ENCODE data around the gene ST3GAL4.

Gene ST3GAL4

DNA sequence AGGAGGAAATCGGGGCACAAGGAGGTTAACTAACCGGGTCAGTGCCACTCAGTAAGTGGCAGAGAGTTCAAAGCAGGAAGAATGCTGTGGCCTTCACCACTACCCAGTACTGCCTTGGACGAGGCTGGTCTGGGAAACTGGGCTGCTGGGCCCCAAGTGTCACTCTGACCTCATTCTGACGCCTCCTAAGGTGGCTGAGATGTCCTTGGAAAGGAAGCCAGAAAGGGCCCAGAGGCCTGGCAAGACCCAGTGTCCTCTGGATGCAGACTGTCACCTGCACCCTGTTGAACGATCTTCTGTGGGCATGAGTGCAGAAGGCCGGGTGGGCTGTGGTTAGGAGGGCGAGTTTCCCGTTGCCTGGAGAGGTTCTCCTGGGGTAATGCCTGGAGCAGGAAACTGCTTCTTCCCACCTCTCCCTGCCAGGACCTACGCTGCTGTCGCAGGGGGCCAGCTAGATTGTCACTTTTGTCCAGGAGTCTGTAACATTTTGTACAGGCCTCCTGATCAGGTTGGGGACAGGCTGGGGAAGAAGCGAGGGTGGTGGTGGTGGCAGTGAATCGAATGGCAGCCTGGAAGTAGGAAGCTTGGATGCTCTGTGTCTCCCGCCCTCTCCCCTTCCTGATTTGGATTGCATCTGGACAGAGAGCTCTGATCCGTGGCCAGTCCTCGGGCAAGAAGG, 105.1 kb downstream of the ST3GAL4 start:
- Histone ChIP-seq H3K27ac (ENCODE audit: low read depth, low read length) (no peak overlapping the region), H3K9ac (ENCODE audit: low read depth, low read length) (no peak overlapping the region), H3K36me3 (ENCODE audit: control insufficient read depth, insufficient read depth, low read length) (no peaks in the 10 kb centered on the region), H3K27me3 (ENCODE audit: control insufficient read depth, insufficient read depth, low read length) (no peaks in the 10 kb centered on the region), H3K4me3 (ENCODE audit: low read depth, low read length) (no peak overlapping the region), H3K4me1 (ENCODE audit: control insufficient read depth, insufficient read depth, low read length) (peaks cover 1% of the 10 kb centered on the region; the same call in 1 of the 2 replicates), H3K9me3 (ENCODE audit: control insufficient read depth, insufficient read depth, low read length) (no peaks in the 10 kb centered on the region)

- Histone ChIP-seq H3K9ac (ENCODE audit: low read depth, low read length) (no peak overlapping the region), H3K9me3 (ENCODE audit: control insufficient read depth, insufficient read depth, low read length) (no peaks in the 10 kb centered on the region), H3K27ac (ENCODE audit: low read depth, low read length) (no peak overlapping the region), H3K4me1 (ENCODE audit: control insufficient read depth, insufficient read depth, low read length) (peaks cover 6% of the 10 kb centered on the region; the same call in 1 of the 2 replicates), H3K4me3 (ENCODE audit: low read depth, low read length) (no peak overlapping the region), H3K27me3 (ENCODE audit: control insufficient read depth, insufficient read depth, low read length) (no peaks in the 10 kb centered on the region), H3K36me3 (ENCODE audit: control insufficient read depth, insufficient read depth, low read length) (no peaks in the 10 kb centered on the region)
Observed at GRCh38 chr11:126461096-126461440, 105.6 kb downstream of the ST3GAL4 start.

DNA sequence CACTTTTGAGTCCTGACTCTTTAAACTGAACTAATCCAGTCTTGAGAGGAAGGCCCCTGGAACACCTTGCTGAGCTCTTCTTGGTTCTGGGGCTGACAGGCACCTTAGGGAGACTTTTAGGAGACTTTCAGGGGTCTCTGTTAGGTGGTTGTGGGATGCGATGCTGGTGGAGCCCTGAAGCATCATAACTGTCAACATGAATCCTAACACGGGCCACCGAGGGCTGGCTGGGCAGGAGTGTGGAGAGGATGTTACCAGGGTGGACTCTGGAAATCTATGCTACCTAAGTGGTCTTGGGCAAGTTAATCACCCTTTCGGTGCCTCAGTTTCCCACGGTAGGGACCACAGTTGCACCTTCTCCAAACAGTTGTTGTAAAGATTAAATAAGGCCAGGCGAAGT, 106.5 kb downstream of the ST3GAL4 start:
- Histone ChIP-seq H3K9me3 (ENCODE audit: control insufficient read depth, insufficient read depth, low read length) (no peaks in the 10 kb centered on the region), H3K36me3 (ENCODE audit: control insufficient read depth, insufficient read depth, low read length) (no peaks in the 10 kb centered on the region), H3K27ac (ENCODE audit: low read depth, low read length) (no peak overlapping the region), H3K9ac (ENCODE audit: low read depth, low read length) (no peak overlapping the region), H3K4me1 (ENCODE audit: control insufficient read depth, insufficient read depth, low read length) (peaks cover 8% of the 10 kb centered on the region; the same call in 1 of the 2 replicates), H3K4me3 (ENCODE audit: low read depth, low read length) (no peak overlapping the region), H3K27me3 (ENCODE audit: control insufficient read depth, insufficient read depth, low read length) (no peaks in the 10 kb centered on the region)

- no peaks in the 10 kb centered on the region for H3K36me3 ChIP-seq (ENCODE audit: control insufficient read depth, insufficient read depth, low read length)
- peaks cover 8% of the 10 kb centered on the region; the same call in 1 of the 2 replicates for H3K4me1 ChIP-seq (ENCODE audit: control insufficient read depth, insufficient read depth, low read length)
- H3K4me3 ChIP-seq (ENCODE audit: low read depth, low read length): no peak overlapping the region
- H3K9me3 ChIP-seq (ENCODE audit: control insufficient read depth, insufficient read depth, low read length): no peaks in the 10 kb centered on the region
- no peak overlapping the region for H3K9ac ChIP-seq (ENCODE audit: low read depth, low read length)
- H3K27ac ChIP-seq (ENCODE audit: low read depth, low read length): no peak overlapping the region
- H3K27me3 ChIP-seq (ENCODE audit: control insufficient read depth, insufficient read depth, low read length): no peaks in the 10 kb centered on the region
Observed at GRCh38 chr11:126462422-126462821, 106.9 kb downstream of the ST3GAL4 start.

All from HUES48 (cell line).